Hepatocyte (in vitro differentiated cells): ENCODE data around the gene XIST. TPM values are rescaled to one million over a fixed set of nuclear protein-coding genes. Genes with fewer than 3 reads are reported as not detected.

Source experiments
- DNase-seq: peaks from one replicate; pipeline ENCODE4 v3.0.0-alpha.2; 2016; ENCODE audit warnings: low spot score
- H2AFZ ChIP-seq: fragments of 200-600 bp; sonication (generic); 2 replicates; pipeline ENCODE4 v1.6.0; 2016; ENCODE audit warnings: antibody characterized with exemption, mild to moderate bottlenecking
- H3K27ac ChIP-seq: fragments of 200-600 bp; sonication (generic); 2 replicates; pipeline ENCODE4 v1.5.1; 2016; ENCODE audit warnings: mild to moderate bottlenecking
- H3K27me3 ChIP-seq: fragments of 200-600 bp; sonication (generic); 2 replicates; pipeline ENCODE4 v1.6.1; 2016
- H3K36me3 ChIP-seq: fragments of 200-600 bp; sonication (generic); replicated peaks from 2 replicates; pipeline ENCODE4 v1.5.1; 2016; ENCODE audit warnings: low read depth; ENCODE audit not compliant: insufficient read depth
- H3K4me1 ChIP-seq: fragments of 200-600 bp; sonication (generic); 2 replicates; pipeline ENCODE4 v1.5.1; 2016; ENCODE audit warnings: mild to moderate bottlenecking, moderate library complexity; ENCODE audit not compliant: insufficient read depth
- H3K4me2 ChIP-seq: fragments of 200-600 bp; sonication (generic); 2 replicates; pipeline ENCODE4 v1.6.0; 2016
- H3K4me3 ChIP-seq: fragments of 200-600 bp; sonication (generic); 2 replicates; pipeline ENCODE4 v1.5.1; 2016; ENCODE audit warnings: mild to moderate bottlenecking
- H3K79me2 ChIP-seq: fragments of 200-600 bp; sonication (generic); 2 replicates; pipeline ENCODE4 v1.6.0; 2017; ENCODE audit warnings: mild to moderate bottlenecking
- H3K9me2 ChIP-seq: fragments of 200-600 bp; sonication (generic); replicated peaks from 2 replicates; pipeline ENCODE4 v1.6.0; 2017; ENCODE audit warnings: mild to moderate bottlenecking; ENCODE audit not compliant: insufficient read depth
- H3K9me3 ChIP-seq: fragments of 200-600 bp; sonication (generic); 2 replicates; pipeline ENCODE4 v1.5.1; 2016; ENCODE audit warnings: low read depth, mild to moderate bottlenecking
- H4K20me1 ChIP-seq: fragments of 200-600 bp; sonication (generic); 2 replicates; pipeline ENCODE4 v1.6.0; 2016; ENCODE audit warnings: mild to moderate bottlenecking; ENCODE audit not compliant: insufficient read depth, poor library complexity, severe bottlenecking
- CTCF ChIP-seq: fragments of 200-600 bp; sonication (generic); IDR thresholded peaks from 2 replicates; pipeline ENCODE4 v1.5.1; 2016; ENCODE audit warnings: antibody characterized with exemption, mild to moderate bottlenecking; ENCODE audit not compliant: poor library complexity
- EZH2 ChIP-seq: fragments of 200-600 bp; sonication (generic); IDR thresholded peaks from 2 replicates; pipeline ENCODE4 v1.6.1; 2016; ENCODE audit warnings: antibody characterized with exemption, mild to moderate bottlenecking, borderline replicate concordance
- EZH2phosphoT487 ChIP-seq: fragments of 200-600 bp; sonication (generic); IDR thresholded peaks from one replicate; pipeline ENCODE4 v1.6.1; 2018; ENCODE audit warnings: antibody characterized with exemption, mild to moderate bottlenecking, low read depth, moderate library complexity; ENCODE audit not compliant: unreplicated experiment, severe bottlenecking
- WGBS: methylation state at CpG from one replicate; pipeline ENCODE4 v1.1.6; 2016; ENCODE audit warnings: low lambda C conversion rate; ENCODE audit errors: missing lambda C conversion rate; 5-methylcytosine and 5-hydroxymethylcytosine counted together
- polyA plus RNA-seq: library from polyadenylated mRNA; unstranded; fragments of >200 nt; fragmentation: Nextera tagmentation; extraction: Ambion mirVana; gene quantifications from 2 replicates; pipeline ENCODE4 v1.2.1, GENCODE V29; 2016
- total RNA-seq: library from RNA; depleted of rRNA; stranded (reverse); fragments of >200 nt; gene quantifications from 2 replicates; pipeline ENCODE4 v1.2.3, GENCODE V29; 2014

XIST gene
- total and polyA plus RNA-seq, 2 experiments from 2014 or later, result 0.01 TPM; not detected in 1

GRCh38 chrX:73838123-73838522, 14.4 kb downstream of the XIST start:
- no peaks in the 10 kb centered on the region for H3K79me2 ChIP-seq
- no peaks in the 10 kb centered on the region for H3K27me3 ChIP-seq
- H3K27ac ChIP-seq, result no peak overlapping the region
- H3K36me3 ChIP-seq, result no peaks in the 10 kb centered on the region
- H3K4me2 ChIP-seq, result no peak overlapping the region
- no peaks in the 10 kb centered on the region for H3K4me1 ChIP-seq
- DNase-seq, result no peak
- TF ChIP-seq CTCF (no peak), EZH2 (no peak), EZH2phosphoT487 (no peak)
- H2AFZ ChIP-seq, result no peak overlapping the region
- H4K20me1 ChIP-seq, result no peaks in the 10 kb centered on the region
- no peak overlapping the region for H3K4me3 ChIP-seq
- H3K9me3 ChIP-seq, result no peaks in the 10 kb centered on the region
- no peaks in the 10 kb centered on the region for H3K9me2 ChIP-seq
- 86% methylated on average over 3 of the region's 3 CpGs for WGBS

GRCh38 chrX:73836956-73837477, 15.5 kb downstream of the XIST start:
- Histone ChIP-seq H2AFZ (no peak overlapping the region), H3K4me3 (no peak overlapping the region), H3K9me3 (no peaks in the 10 kb centered on the region), H3K27me3 (no peaks in the 10 kb centered on the region), H3K4me1 (no peaks in the 10 kb centered on the region), H4K20me1 (no peaks in the 10 kb centered on the region), H3K4me2 (no peak overlapping the region), H3K79me2 (no peaks in the 10 kb centered on the region), H3K36me3 (no peaks in the 10 kb centered on the region), H3K27ac (no peak overlapping the region), H3K9me2 (no peaks in the 10 kb centered on the region)
- no peak for DNase-seq
- WGBS, result 44% methylated on average over 1 of the region's 1 CpG
- TF ChIP-seq CTCF, result no peak
- no peak for TF ChIP-seq EZH2
- no peak for TF ChIP-seq EZH2phosphoT487

- no peaks in the 10 kb centered on the region for H4K20me1 ChIP-seq
- H2AFZ ChIP-seq, result no peak overlapping the region
- H3K36me3 ChIP-seq, result no peaks in the 10 kb centered on the region
- no peak overlapping the region for H3K4me2 ChIP-seq
- H3K27ac ChIP-seq, result no peak overlapping the region
- 81% methylated on average over 3 of the region's 3 CpGs for WGBS
- no peaks in the 10 kb centered on the region for H3K9me2 ChIP-seq
- no peak overlapping the region for H3K4me3 ChIP-seq
- no peaks in the 10 kb centered on the region for H3K9me3 ChIP-seq
- H3K4me1 ChIP-seq, result no peaks in the 10 kb centered on the region
- no peaks in the 10 kb centered on the region for H3K79me2 ChIP-seq
- DNase-seq, result no peak
- TF ChIP-seq EZH2phosphoT487 (no peak), EZH2 (no peak), CTCF (no peak)
- no peaks in the 10 kb centered on the region for H3K27me3 ChIP-seq
Observed at GRCh38 chrX:73834219-73834618, 18.3 kb downstream of the XIST start.

GRCh38 chrX:73832319-73832718, 20.2 kb downstream of the XIST start:
- H3K79me2 ChIP-seq, result no peaks in the 10 kb centered on the region

More at GRCh38 chrX:73832319-73832718, 20.2 kb downstream of the XIST start:
- H3K4me2 ChIP-seq, result no peak overlapping the region
- H3K4me1 ChIP-seq, result no peaks in the 10 kb centered on the region
- H4K20me1 ChIP-seq, result no peaks in the 10 kb centered on the region
- no peaks in the 10 kb centered on the region for H3K36me3 ChIP-seq
- no peaks in the 10 kb centered on the region for H3K27me3 ChIP-seq
- H3K9me3 ChIP-seq, result no peaks in the 10 kb centered on the region
- H2AFZ ChIP-seq, result no peak overlapping the region
- no peak overlapping the region for H3K4me3 ChIP-seq
- no peaks in the 10 kb centered on the region for H3K9me2 ChIP-seq
- 86% methylated on average over 4 of the region's 4 CpGs for WGBS
- DNase-seq, result no peak
- H3K27ac ChIP-seq, result no peak overlapping the region
- TF ChIP-seq CTCF (no peak), EZH2 (no peak), EZH2phosphoT487 (no peak)
